Astrocyte (in vitro differentiated cells and primary cell): Measurements from ENCODE around the gene FXYD5.

Experiments
- EZH2 ChIP-seq: IDR thresholded peaks from 2 replicates; pipeline ENCODE4 v1.6.1; 2012; ENCODE audit warnings: mild to moderate bottlenecking, low read length, inconsistent platforms; ENCODE audit not compliant: insufficient read depth
- TF ChIP-seq, protein P1 (sequence below): IDR thresholded peaks from 2 replicates; pipeline ENCODE4 v1.5.1; 2011; ENCODE audit warnings: low read depth, mild to moderate bottlenecking, inconsistent platforms, low read length, moderate library complexity; ENCODE audit not compliant: insufficient read depth

- TF ChIP-seq, protein P1, sequence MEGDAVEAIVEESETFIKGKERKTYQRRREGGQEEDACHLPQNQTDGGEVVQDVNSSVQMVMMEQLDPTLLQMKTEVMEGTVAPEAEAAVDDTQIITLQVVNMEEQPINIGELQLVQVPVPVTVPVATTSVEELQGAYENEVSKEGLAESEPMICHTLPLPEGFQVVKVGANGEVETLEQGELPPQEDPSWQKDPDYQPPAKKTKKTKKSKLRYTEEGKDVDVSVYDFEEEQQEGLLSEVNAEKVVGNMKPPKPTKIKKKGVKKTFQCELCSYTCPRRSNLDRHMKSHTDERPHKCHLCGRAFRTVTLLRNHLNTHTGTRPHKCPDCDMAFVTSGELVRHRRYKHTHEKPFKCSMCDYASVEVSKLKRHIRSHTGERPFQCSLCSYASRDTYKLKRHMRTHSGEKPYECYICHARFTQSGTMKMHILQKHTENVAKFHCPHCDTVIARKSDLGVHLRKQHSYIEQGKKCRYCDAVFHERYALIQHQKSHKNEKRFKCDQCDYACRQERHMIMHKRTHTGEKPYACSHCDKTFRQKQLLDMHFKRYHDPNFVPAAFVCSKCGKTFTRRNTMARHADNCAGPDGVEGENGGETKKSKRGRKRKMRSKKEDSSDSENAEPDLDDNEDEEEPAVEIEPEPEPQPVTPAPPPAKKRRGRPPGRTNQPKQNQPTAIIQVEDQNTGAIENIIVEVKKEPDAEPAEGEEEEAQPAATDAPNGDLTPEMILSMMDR, result no peak
- TF ChIP-seq EZH2, result no peak
Measured at GRCh38 chr19:35143818-35144217, 10.7 kb upstream of the FXYD5 start.
